GM12878 (cell line): ENCODE measurements around the gene FBXO8. TPM values are rescaled to one million over a fixed set of nuclear protein-coding genes. Genes with fewer than 3 reads are reported as not detected.

Experiments used
- ATAC-seq: fragments of 200-7000 bp; cut with Tn5 transposase; 3 replicates; pipeline ENCODE4 v1.9.1; 2020; ENCODE audit warnings: mild to moderate bottlenecking, moderate library complexity
- BruUV-seq: library from RNA; stranded (reverse); fragments of 400-500 nt; replicated peaks from 2 replicates; lab custom pipeline; 2021; lab: Mats Ljungman, UMichigan
- CTCF ChIA-PET: fragments of 300-600 bp; sonication (Branson Sonifier 250); formaldehyde crosslinking; extraction: SDS; loops from one replicate; lab custom pipeline; 2021; ENCODE audit warnings: inconsistent platforms; lab: Yijun Ruan, JAX
- POLR2A ChIA-PET: fragments of 350-600 bp; formaldehyde crosslinking; extraction: SDS; loops from one replicate; lab custom pipeline; 2021; ENCODE audit warnings: inconsistent platforms; lab: Charles Lee
- RAD21 ChIA-PET: fragments of 300-600 bp; sonication (Branson Sonifier 250); formaldehyde crosslinking; loops from one replicate; lab custom pipeline; 2023; ENCODE audit warnings: antibody characterized with exemption; ENCODE audit not compliant: unreplicated experiment; lab: Charles Lee
- SMC1A ChIA-PET: fragments of 300-600 bp; sonication (Branson Sonifier 250); formaldehyde crosslinking; loops from one replicate; lab custom pipeline; 2023; ENCODE audit not compliant: unreplicated experiment, uncharacterized antibody; lab: Charles Lee
- DNase-seq: peaks from one replicate; pipeline ENCODE4 v3.0.0-alpha.2; 2011; ENCODE audit warnings: low read depth, low spot score
- FAIRE-seq: peaks from 3 replicates; lab custom pipeline; 2011; peaks lifted over from hg19 to GRCh38; lab: Jason Lieb, UNC
- H2AFZ ChIP-seq: 2 replicates; pipeline ENCODE4 v1.6.0; 2011; ENCODE audit warnings: low read depth, low read length, control low read depth; ENCODE audit not compliant: control insufficient read depth
- H3K27ac ChIP-seq: 2 replicates; pipeline ENCODE4 v1.5.1; 2011; ENCODE audit warnings: control low read depth; ENCODE audit not compliant: control insufficient read depth, insufficient read depth
- H3K27me3 ChIP-seq, 2 experiments: replicated peaks in 1 of 2; 2 replicates each; pipeline versions ENCODE4 v1.6.0 to v1.6.1; 2011; ENCODE audit warnings: low read length in 1 of 2; ENCODE audit not compliant: control insufficient read depth in 2 of 2, insufficient read depth in 2 of 2
- H3K36me3 ChIP-seq, 2 experiments: 2 replicates each; pipeline ENCODE4 v1.5.1; 2011; ENCODE audit warnings: low read length in 1 of 2; ENCODE audit not compliant: control insufficient read depth in 2 of 2, insufficient read depth in 2 of 2
- H3K4me1 ChIP-seq: 2 replicates; pipeline ENCODE4 v1.6.1; 2011; ENCODE audit warnings: mild to moderate bottlenecking, low read length, moderate library complexity, mixed read lengths; ENCODE audit not compliant: control insufficient read depth, insufficient read depth
- H3K4me2 ChIP-seq: 2 replicates; pipeline ENCODE4 v1.6.0; 2011; ENCODE audit warnings: control low read depth; ENCODE audit not compliant: control insufficient read depth, insufficient read depth
- H3K4me3 ChIP-seq: fragments of 200-600 bp; sonication (generic); 2 replicates; pipeline ENCODE4 v1.5.1; 2016
- H3K79me2 ChIP-seq: 2 replicates; pipeline ENCODE4 v1.6.0; 2011; ENCODE audit warnings: low read length; ENCODE audit not compliant: control insufficient read depth, insufficient read depth
- H3K9ac ChIP-seq: 2 replicates; pipeline ENCODE4 v1.8.0; 2011; ENCODE audit warnings: low read length, control low read depth, mixed read lengths; ENCODE audit not compliant: control insufficient read depth, insufficient read depth
- H3K9me3 ChIP-seq: replicated peaks from 3 replicates; pipeline ENCODE4 v1.5.1; 2011; ENCODE audit warnings: mild to moderate bottlenecking, low read length; ENCODE audit not compliant: control insufficient read depth, insufficient read depth
- H4K20me1 ChIP-seq: 2 replicates; pipeline ENCODE4 v1.6.0; 2011; ENCODE audit not compliant: control insufficient read depth, insufficient read depth
- BMI1 ChIP-seq: fragments of 450-650 bp; IDR thresholded peaks from 2 replicates; pipeline ENCODE4 v1.6.1; 2016; ENCODE audit warnings: mild to moderate bottlenecking, moderate library complexity, borderline replicate concordance
- CBFB ChIP-seq: IDR thresholded peaks from 2 replicates; pipeline ENCODE4 v1.6.1; 2016; ENCODE audit warnings: antibody characterized with exemption, low read depth
- GABPA ChIP-seq: IDR thresholded peaks from 2 replicates; pipeline ENCODE4 v1.6.1; 2014; ENCODE audit warnings: antibody characterized with exemption, low read depth, mild to moderate bottlenecking, inconsistent platforms
- GATAD2B ChIP-seq: fragments of 450-650 bp; conservative IDR thresholded peaks from 2 replicates; pipeline ENCODE4 v1.6.1; 2017; ENCODE audit warnings: low read depth, mild to moderate bottlenecking, moderate library complexity
- HDAC6 ChIP-seq: fragments of 200-600 bp; sonication (generic); IDR thresholded peaks from one replicate; pipeline ENCODE4 v1.8.0; 2017; ENCODE audit warnings: antibody characterized with exemption; ENCODE audit not compliant: unreplicated experiment
- POLR2A ChIP-seq: IDR thresholded peaks from 2 replicates; pipeline ENCODE4 v1.6.1; 2011; ENCODE audit warnings: low read depth, mild to moderate bottlenecking, low read length
- SUZ12 ChIP-seq: fragments of 200-600 bp; sonication (generic); IDR thresholded peaks from one replicate; pipeline ENCODE4 v1.6.1; 2018; ENCODE audit warnings: antibody characterized with exemption, mild to moderate bottlenecking; ENCODE audit not compliant: unreplicated experiment
- TCF12 ChIP-seq: IDR thresholded peaks from 2 replicates; pipeline ENCODE4 v1.6.1; 2011; ENCODE audit warnings: low read depth, mild to moderate bottlenecking, low read length
- ZNF24 ChIP-seq: fragments of 450-650 bp; IDR thresholded peaks from 2 replicates; pipeline ENCODE4 v1.6.1; 2017; ENCODE audit warnings: antibody characterized with exemption, mild to moderate bottlenecking
- WGBS: methylation state at CpG from one replicate; pipeline ENCODE4 v1.1.6; 2016; ENCODE audit warnings: low lambda C conversion rate; ENCODE audit not compliant: insufficient replicate concordance, insufficient coverage; ENCODE audit errors: missing lambda C conversion rate; 5-methylcytosine and 5-hydroxymethylcytosine counted together
- in situ Hi-C: fragments of 300-500 bp; cut with MboI; formaldehyde crosslinking; loops from 9 replicates; pipeline ENCODE4 v1.14.3; 2018; ENCODE audit warnings: mixed read lengths
- intact Hi-C: fragments of 100-400 bp; cut with micrococcal nuclease; formaldehyde crosslinking; loops from one replicate; pipeline ENCODE4 v1.14.2; 2022; ENCODE audit not compliant: unreplicated experiment
- polyA plus RNA-seq, 11 experiments: library from polyadenylated mRNA; depleted of rRNA in 4 of 11; unstranded in 6 of 11; stranded (reverse) in 5 of 11; fragments of >200 nt; fragmentation: Nextera tagmentation in 4 of 11; fragmentation: Illumina TruSeq in 1 of 11; extraction: Ambion mirVana in 4 of 11; extraction: Trizol in 1 of 11; gene quantifications; 1 replicate in 1 of 11; 2 replicates in 10 of 11; pipeline versions ENCODE4 v1.2.1 to v1.2.3, GENCODE V29; 2011 to 2016; ENCODE audit warnings: inconsistent platforms in 2 of 11, missing spikeins in 2 of 11, low read depth in 1 of 11
- total RNA-seq, 4 experiments: library from RNA; depleted of rRNA in 3 of 4; stranded (reverse); fragments of >200 nt in 3 of 4; fragmentation: Illumina TruSeq in 1 of 4; extraction: Trizol in 1 of 4; gene quantifications; 2 replicates each; pipeline versions ENCODE4 v1.2.1 to v1.2.3, GENCODE V29; 2013 to 2021

The FBXO8 gene
- total and polyA plus RNA-seq, 10 of the 15 experiments (the other 5 are each of a cell fraction or from before 2014, with no cell fraction given), result 11.3 to 38.1 (median 16.8) TPM

GRCh38 chr4:174218127-174218790 is 65.2 kb downstream of the FBXO8 start:
- ATAC-seq (no peak), DNase-seq (no peak), FAIRE-seq (no peak)
- in situ Hi-C loops, result no loop called here
- H3K4me2 ChIP-seq, result 0 out of 2 replicates have a peak overlapping the region, but pooled peaks have one; percentile 7
- no peaks in the 10 kb centered on the region for H3K9me3 ChIP-seq
- no peak overlapping the region for H3K27ac ChIP-seq
- no peaks in the 10 kb centered on the region for H3K36me3 ChIP-seq
- ChIA-PET CTCF (no interaction called here), RAD21 (no interaction called here), SMC1A (interaction anchor here (1.6 kb wide), 1 partner anchor 101 kb away, joined by 3 read pairs; no protein-coding TSS in a partner anchor), POLR2A (no interaction called here)
- BruUV-seq, result no TSS peak
- no peaks in the 10 kb centered on the region for H3K4me1 ChIP-seq
- intact Hi-C loops, result no loop called here
- no peak overlapping the region for H3K9ac ChIP-seq
- peaks cover 7 to 26% of the 10 kb centered on the region in 2 experiments for H3K27me3 ChIP-seq
- WGBS, result 29% methylated on average over 24 of the region's 26 CpGs
- no peak overlapping the region for H3K4me3 ChIP-seq
- H2AFZ ChIP-seq, result no peak overlapping the region
- TF ChIP-seq POLR2A, result no peak
- no peak for TF ChIP-seq ZNF24
- TF ChIP-seq CBFB, result no peak
- TF ChIP-seq HDAC6, result no peak
- no peak for TF ChIP-seq TCF12
- no peak for TF ChIP-seq GATAD2B
- peak; percentile 20 for TF ChIP-seq SUZ12
- no peak for TF ChIP-seq BMI1
- TF ChIP-seq GABPA, result no peak
- H3K79me2 ChIP-seq, result no peaks in the 10 kb centered on the region
- no peaks in the 10 kb centered on the region for H4K20me1 ChIP-seq
